Hepatocyte (in vitro differentiated cells): Measurements from ENCODE around the gene ISYNA1.
A peak's percentile ranks its signal among the peaks of the same experiment; 100 is the strongest.

ENCODE experiments used
- EZH2 ChIP-seq: fragments of 200-600 bp; sonication (generic); IDR thresholded peaks from 2 replicates; pipeline ENCODE4 v1.6.1; 2016; ENCODE audit warnings: antibody characterized with exemption, mild to moderate bottlenecking, borderline replicate concordance
- EZH2phosphoT487 ChIP-seq: fragments of 200-600 bp; sonication (generic); IDR thresholded peaks from one replicate; pipeline ENCODE4 v1.6.1; 2018; ENCODE audit warnings: antibody characterized with exemption, mild to moderate bottlenecking, low read depth, moderate library complexity; ENCODE audit not compliant: unreplicated experiment, severe bottlenecking
- TF ChIP-seq, protein P1 (sequence below): fragments of 200-600 bp; sonication (generic); IDR thresholded peaks from 2 replicates; pipeline ENCODE4 v1.5.1; 2016; ENCODE audit warnings: antibody characterized with exemption, mild to moderate bottlenecking; ENCODE audit not compliant: poor library complexity

DNA sequence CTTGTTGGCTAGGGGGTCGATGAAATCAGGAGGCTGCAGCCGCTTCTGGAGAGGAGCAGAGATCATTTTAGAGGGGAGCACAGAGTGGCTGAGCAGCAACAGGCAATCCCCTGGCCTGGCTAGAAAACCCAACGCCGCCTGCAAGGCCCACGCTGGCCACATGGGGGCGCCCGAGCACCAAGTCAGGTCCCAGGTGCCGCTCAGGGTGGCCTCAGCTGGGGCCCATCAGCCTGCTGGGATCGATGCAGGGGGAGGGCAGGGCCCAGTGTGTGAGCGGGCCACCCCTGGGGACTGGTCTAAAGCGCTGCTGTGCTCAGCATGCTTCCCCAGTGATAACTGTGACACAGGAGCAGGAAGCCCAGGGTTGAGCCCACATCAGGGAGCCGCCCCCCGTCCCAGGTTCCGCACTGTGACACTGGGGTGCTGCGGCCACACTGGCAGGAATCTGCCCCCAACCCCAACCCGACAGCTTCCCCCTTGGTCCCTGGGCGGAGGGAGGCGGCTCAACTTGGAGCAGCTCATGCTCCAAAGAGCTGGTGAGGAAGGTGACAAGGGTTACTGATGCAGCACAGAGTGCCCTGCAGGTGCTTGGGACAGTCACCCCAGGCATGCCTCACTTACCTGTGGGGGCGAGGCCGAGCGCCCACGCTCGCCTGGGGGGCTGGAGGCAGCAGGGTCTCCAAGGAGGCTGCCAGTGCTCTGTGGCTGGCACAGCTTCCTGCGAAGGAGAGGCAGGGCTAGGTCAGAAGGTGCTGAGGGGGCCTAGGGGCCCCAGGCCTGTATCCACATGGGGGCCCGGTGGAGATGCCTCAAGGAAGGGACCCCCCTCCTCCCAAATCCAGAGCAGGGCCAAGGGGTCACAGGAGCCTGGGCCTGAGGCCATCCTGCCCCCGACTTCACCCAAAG, 13.3 kb upstream of the ISYNA1 start:
- TF ChIP-seq, protein P1, sequence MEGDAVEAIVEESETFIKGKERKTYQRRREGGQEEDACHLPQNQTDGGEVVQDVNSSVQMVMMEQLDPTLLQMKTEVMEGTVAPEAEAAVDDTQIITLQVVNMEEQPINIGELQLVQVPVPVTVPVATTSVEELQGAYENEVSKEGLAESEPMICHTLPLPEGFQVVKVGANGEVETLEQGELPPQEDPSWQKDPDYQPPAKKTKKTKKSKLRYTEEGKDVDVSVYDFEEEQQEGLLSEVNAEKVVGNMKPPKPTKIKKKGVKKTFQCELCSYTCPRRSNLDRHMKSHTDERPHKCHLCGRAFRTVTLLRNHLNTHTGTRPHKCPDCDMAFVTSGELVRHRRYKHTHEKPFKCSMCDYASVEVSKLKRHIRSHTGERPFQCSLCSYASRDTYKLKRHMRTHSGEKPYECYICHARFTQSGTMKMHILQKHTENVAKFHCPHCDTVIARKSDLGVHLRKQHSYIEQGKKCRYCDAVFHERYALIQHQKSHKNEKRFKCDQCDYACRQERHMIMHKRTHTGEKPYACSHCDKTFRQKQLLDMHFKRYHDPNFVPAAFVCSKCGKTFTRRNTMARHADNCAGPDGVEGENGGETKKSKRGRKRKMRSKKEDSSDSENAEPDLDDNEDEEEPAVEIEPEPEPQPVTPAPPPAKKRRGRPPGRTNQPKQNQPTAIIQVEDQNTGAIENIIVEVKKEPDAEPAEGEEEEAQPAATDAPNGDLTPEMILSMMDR = peak; percentile 97
- TF ChIP-seq EZH2phosphoT487 (no peak), EZH2 (no peak)
